ENCODE results near the gene SSH3. TPM values are rescaled to one million over a fixed set of nuclear protein-coding genes. Genes with fewer than 3 reads are reported as not detected.
A peak's percentile ranks its signal among the peaks of the same experiment; 100 is the strongest.

SSH3 gene
- total RNA-seq, 1 donor from 2014 or later = 55.4 TPM

- peak; percentile 50 for TF ChIP-seq CTCF (IDR thresholded peaks at IDR 0.05; ENCODE audit: unreplicated experiment)
- Mint-ChIP-seq H3K4me1 (peaks cover 3% of the 10 kb centered on the region), H3K9me3 (peaks cover 8% of the 10 kb centered on the region), H3K27me3 (ENCODE audit: low read depth) (no peaks in the 10 kb centered on the region), H3K4me3 (no peak overlapping the region), H3K27ac (peak overlapping the region; percentile 24), H3K36me3 (peaks cover 1% of the 10 kb centered on the region)
- DNase-seq (ENCODE audit: low spot score in 2 of 2, unreplicated experiment in 2 of 2) = no peak
Measured at GRCh38 chr11:67345920-67346819, 42.8 kb downstream of the SSH3 start.

GRCh38 chr11:67347964-67348749 lies 44.8 kb downstream of the SSH3 start:
- Mint-ChIP-seq H3K9me3 (no peaks in the 10 kb centered on the region), H3K4me3 (no peak overlapping the region), H3K27ac (no peak overlapping the region), H3K36me3 (no peaks in the 10 kb centered on the region), H3K27me3 (ENCODE audit: low read depth) (no peaks in the 10 kb centered on the region), H3K4me1 (peaks cover 14% of the 10 kb centered on the region)
- DNase-seq (ENCODE audit: low spot score in 2 of 2, unreplicated experiment in 2 of 2) = no peak
- no peak for TF ChIP-seq CTCF (IDR thresholded peaks at IDR 0.05; ENCODE audit: unreplicated experiment)

- Mint-ChIP-seq H3K9me3 (no peaks in the 10 kb centered on the region), H3K27me3 (ENCODE audit: low read depth) (no peaks in the 10 kb centered on the region), H3K36me3 (no peaks in the 10 kb centered on the region), H3K4me3 (no peak overlapping the region), H3K27ac (no peak overlapping the region), H3K4me1 (peaks cover 20% of the 10 kb centered on the region)
- no peak for DNase-seq (ENCODE audit: low spot score in 2 of 2, unreplicated experiment in 2 of 2)
- TF ChIP-seq CTCF (IDR thresholded peaks at IDR 0.05; ENCODE audit: unreplicated experiment) = no peak
Measured at GRCh38 chr11:67349036-67349435, 45.7 kb downstream of the SSH3 start.

- TF ChIP-seq CTCF (IDR thresholded peaks at IDR 0.05; ENCODE audit: unreplicated experiment) = no peak
- DNase-seq (ENCODE audit: low spot score in 2 of 2, unreplicated experiment in 2 of 2) = no peak
- no peak overlapping the region for H3K27ac Mint-ChIP-seq
- H3K36me3 Mint-ChIP-seq = no peaks in the 10 kb centered on the region
- no peaks in the 10 kb centered on the region for H3K27me3 Mint-ChIP-seq (ENCODE audit: low read depth)
- no peak overlapping the region for H3K4me3 Mint-ChIP-seq
- H3K4me1 Mint-ChIP-seq = peaks cover 24% of the 10 kb centered on the region
- no peaks in the 10 kb centered on the region for H3K9me3 Mint-ChIP-seq
Measured at GRCh38 chr11:67349457-67349856, 46.1 kb downstream of the SSH3 start.

- H3K27me3 Mint-ChIP-seq (ENCODE audit: low read depth) = no peaks in the 10 kb centered on the region
- peaks cover 29% of the 10 kb centered on the region for H3K4me1 Mint-ChIP-seq
- TF ChIP-seq CTCF (IDR thresholded peaks at IDR 0.05; ENCODE audit: unreplicated experiment) = no peak
- no peak overlapping the region for H3K4me3 Mint-ChIP-seq
- no peak for DNase-seq (ENCODE audit: low spot score in 2 of 2, unreplicated experiment in 2 of 2)
- no peaks in the 10 kb centered on the region for H3K36me3 Mint-ChIP-seq
- H3K27ac Mint-ChIP-seq = no peak overlapping the region
- H3K9me3 Mint-ChIP-seq = no peaks in the 10 kb centered on the region
Measured at GRCh38 chr11:67349928-67350465, 46.7 kb downstream of the SSH3 start.

Measured in mesothelial cell of epicardium (in vitro differentiated cells).